H9 (cell line): ENCODE data around the gene ARR3. TPM values are rescaled to one million over a fixed set of nuclear protein-coding genes. Genes with fewer than 3 reads are reported as not detected.

ENCODE experiments used
- DNase-seq: peaks from one replicate; pipeline ENCODE4 v3.0.0-alpha.2; 2017
- H2AFZ ChIP-seq: one replicate; pipeline ENCODE4 v1.6.1; 2013; ENCODE audit warnings: mild to moderate bottlenecking, low read length, control low read depth, moderate library complexity
- H2AK5ac ChIP-seq: 2 replicates; pipeline ENCODE4 v1.6.1; 2013; ENCODE audit warnings: low read length, control low read depth, mixed read lengths; ENCODE audit not compliant: insufficient read length
- H2BK120ac ChIP-seq: one replicate; pipeline ENCODE4 v1.6.1; 2013; ENCODE audit warnings: low read depth, mild to moderate bottlenecking, low read length, control low read depth, inconsistent platforms; ENCODE audit not compliant: poor library complexity, severe bottlenecking
- H2BK12ac ChIP-seq: 2 replicates; pipeline ENCODE4 v1.6.1; 2013; ENCODE audit warnings: low read length, control low read depth, mixed read lengths, low read depth; ENCODE audit not compliant: insufficient read length
- H2BK15ac ChIP-seq: 2 replicates; pipeline ENCODE4 v1.6.1; 2013; ENCODE audit warnings: low read depth, low read length, control low read depth
- H2BK20ac ChIP-seq: one replicate; pipeline ENCODE4 v1.6.1; 2013; ENCODE audit warnings: low read depth, mild to moderate bottlenecking, low read length, control low read depth, inconsistent platforms; ENCODE audit not compliant: poor library complexity, severe bottlenecking
- H2BK5ac ChIP-seq: 2 replicates; pipeline ENCODE4 v1.6.1; 2013; ENCODE audit warnings: low read length, control low read depth, mixed read lengths; ENCODE audit not compliant: insufficient read length
- H3K14ac ChIP-seq: 2 replicates; pipeline ENCODE4 v1.6.1; 2013; ENCODE audit warnings: low read length, control low read depth; ENCODE audit not compliant: insufficient read depth
- H3K18ac ChIP-seq: 2 replicates; pipeline ENCODE4 v1.6.1; 2013; ENCODE audit warnings: low read depth, mild to moderate bottlenecking, mixed read lengths, low read length, control low read depth; ENCODE audit not compliant: insufficient read length
- H3K23ac ChIP-seq: 2 replicates; pipeline ENCODE4 v1.6.1; 2013; ENCODE audit warnings: low read length, control low read depth, mixed read lengths, low read depth; ENCODE audit not compliant: insufficient read length
- H3K23me2 ChIP-seq: 2 replicates; pipeline ENCODE4 v1.6.1; 2013; ENCODE audit warnings: low read depth, mild to moderate bottlenecking, mixed read lengths, low read length, control low read depth; ENCODE audit not compliant: insufficient read length, poor library complexity, severe bottlenecking
- H3K27ac ChIP-seq: 2 replicates; pipeline ENCODE4 v1.5.1; 2013; ENCODE audit warnings: low read length, control low read depth, mixed read lengths, low read depth; ENCODE audit not compliant: insufficient read length
- H3K27me3 ChIP-seq: 2 replicates; pipeline ENCODE4 v1.6.1; 2013; ENCODE audit warnings: low read length, control low read depth, inconsistent platforms; ENCODE audit not compliant: insufficient read depth
- H3K4ac ChIP-seq: 2 replicates; pipeline ENCODE4 v1.6.1; 2013; ENCODE audit warnings: low read depth, mild to moderate bottlenecking, control low read depth, inconsistent platforms, low read length, moderate library complexity
- H3K4me1 ChIP-seq: 2 replicates; pipeline ENCODE4 v1.6.1; 2013; ENCODE audit warnings: low read length, control low read depth, inconsistent platforms; ENCODE audit not compliant: insufficient read depth
- H3K4me2 ChIP-seq: 2 replicates; pipeline ENCODE4 v1.6.1; 2013; ENCODE audit warnings: low read length, control low read depth, mixed read lengths; ENCODE audit not compliant: insufficient read length, insufficient read depth
- H3K56ac ChIP-seq: 2 replicates; pipeline ENCODE4 v1.6.1; 2013; ENCODE audit warnings: low read depth, mild to moderate bottlenecking, mixed read lengths, low read length, control low read depth; ENCODE audit not compliant: insufficient read length
- H3K79me1 ChIP-seq: 2 replicates; pipeline ENCODE4 v1.6.1; 2013; ENCODE audit warnings: low read depth, mild to moderate bottlenecking, moderate library complexity, low read length, control low read depth, inconsistent platforms; ENCODE audit not compliant: insufficient read depth, poor library complexity, severe bottlenecking
- H3K79me2 ChIP-seq: 2 replicates; pipeline ENCODE4 v1.6.1; 2013; ENCODE audit warnings: low read length, control low read depth, inconsistent platforms; ENCODE audit not compliant: insufficient read depth
- H3K9ac ChIP-seq: 2 replicates; pipeline ENCODE4 v1.6.1; 2013; ENCODE audit warnings: low read length, control low read depth, mixed read lengths; ENCODE audit not compliant: insufficient read length; ENCODE audit errors: extremely low read depth
- H3K9me3 ChIP-seq: one replicate; pipeline ENCODE4 v1.6.1; 2013; ENCODE audit warnings: low read depth, low read length, inconsistent platforms; ENCODE audit not compliant: control insufficient read depth
- H3T11ph ChIP-seq: one replicate; pipeline ENCODE4 v1.6.1; 2013; ENCODE audit warnings: mild to moderate bottlenecking, low read length, control low read depth, inconsistent platforms
- H4K20me1 ChIP-seq: one replicate; pipeline ENCODE4 v1.6.1; 2013; ENCODE audit not compliant: control insufficient read depth, insufficient read length, insufficient read depth
- H4K5ac ChIP-seq: 2 replicates; pipeline ENCODE4 v1.6.1; 2013; ENCODE audit warnings: low read depth, mild to moderate bottlenecking, mixed read lengths, low read length, control low read depth; ENCODE audit not compliant: insufficient read length
- H4K8ac ChIP-seq: replicated peaks from 2 replicates; pipeline ENCODE4 v1.6.1; 2013; ENCODE audit warnings: low read length, control low read depth, mixed read lengths, low read depth; ENCODE audit not compliant: insufficient read length
- H4K91ac ChIP-seq: 2 replicates; pipeline ENCODE4 v1.6.1; 2013; ENCODE audit warnings: low read depth, mild to moderate bottlenecking, moderate library complexity, mixed read lengths, low read length, control low read depth; ENCODE audit not compliant: insufficient read length
- H3K27ac Mint-ChIP-seq, 3 experiments: 2 replicates in 2 of 3; 3 replicates in 1 of 3; pipeline ENCODE4 v1.8.0; 2020 to 2021; ENCODE audit warnings: mixed read lengths in 3 of 3, mild to moderate bottlenecking in 1 of 3, moderate library complexity in 1 of 3
- H3K27me3 Mint-ChIP-seq: 2 replicates; pipeline ENCODE4 v1.8.0; 2021; ENCODE audit warnings: low read depth, mild to moderate bottlenecking, moderate library complexity, mixed read lengths
- H3K36me3 Mint-ChIP-seq, 3 experiments: 2 replicates in 2 of 3; 3 replicates in 1 of 3; pipeline ENCODE4 v1.8.0; 2020 to 2021; ENCODE audit warnings: low read depth in 3 of 3, mixed read lengths in 3 of 3; ENCODE audit not compliant: insufficient read depth in 1 of 3
- H3K4me1 Mint-ChIP-seq, 2 experiments: 2 replicates each; pipeline ENCODE4 v1.8.0; 2020; ENCODE audit warnings: mixed read lengths in 2 of 2
- H3K4me3 Mint-ChIP-seq, 2 experiments: 2 replicates in 1 of 2; 3 replicates in 1 of 2; pipeline ENCODE4 v1.8.0; 2020 to 2021; ENCODE audit warnings: mild to moderate bottlenecking in 2 of 2, mixed read lengths in 2 of 2, moderate library complexity in 1 of 2
- H3K9me3 Mint-ChIP-seq, 2 experiments: 2 replicates in 1 of 2; 3 replicates in 1 of 2; pipeline ENCODE4 v1.8.0; 2020; ENCODE audit warnings: mild to moderate bottlenecking in 2 of 2, mixed read lengths in 2 of 2, moderate library complexity in 1 of 2
- CTCF ChIP-seq: fragments of 200-600 bp; sonication (generic); conservative IDR thresholded peaks from 3 replicates; pipeline ENCODE4 v1.8.0; 2021; ENCODE audit warnings: antibody characterized with exemption, mild to moderate bottlenecking
- long read RNA-seq: library from polyadenylated mRNA; unstranded; transcript quantifications from one replicate; pipeline ENCODE4 v2.0.0, GENCODE V29; 2020
- total RNA-seq: library from RNA; stranded (reverse); gene quantifications from 2 replicates; pipeline ENCODE4 v1.2.1, GENCODE V29; 2021

Gene ARR3
- not detected in 2 replicates for total RNA-seq
- long read RNA-seq = 0 reads

- no peak within 1 kb of the TSS for H2BK120ac ChIP-seq
- H3K27ac Mint-ChIP-seq = no peak within 1 kb of the TSS
- peaks cover 5% of the 10 kb centered on the region for H3K27me3 Mint-ChIP-seq
- no peak for DNase-seq
- no peak within 1 kb of the TSS for H3T11ph ChIP-seq
- H3K27me3 ChIP-seq = no peaks in the 10 kb centered on the region
- no peak within 1 kb of the TSS for H3K4me2 ChIP-seq
- H3K18ac ChIP-seq = no peak within 1 kb of the TSS
- no peak within 1 kb of the TSS for H3K27ac ChIP-seq
- H2BK20ac ChIP-seq = no peak within 1 kb of the TSS
- peaks cover 0 to 2% (median 2%) of the 10 kb centered on the region in 3 experiments; a peak in 1 of 7 replicates for H3K36me3 Mint-ChIP-seq
- H2BK12ac ChIP-seq = no peak within 1 kb of the TSS
- no peak within 1 kb of the TSS for H2BK5ac ChIP-seq
- H3K9ac ChIP-seq = no peak within 1 kb of the TSS
- H4K8ac ChIP-seq = no peak within 1 kb of the TSS
- no peak within 1 kb of the TSS for H3K4me3 Mint-ChIP-seq
- H2BK15ac ChIP-seq = no peak within 1 kb of the TSS
- no peak within 1 kb of the TSS for H2AFZ ChIP-seq
- H3K4me1 Mint-ChIP-seq = peaks cover 6 to 7% of the 10 kb centered on the region in 2 experiments
- H3K14ac ChIP-seq = no peak within 1 kb of the TSS
- H3K56ac ChIP-seq = no peak within 1 kb of the TSS
- no peak within 1 kb of the TSS for H3K23ac ChIP-seq
- H3K4ac ChIP-seq = no peak within 1 kb of the TSS
- H3K23me2 ChIP-seq = no peaks in the 10 kb centered on the region
- no peak for TF ChIP-seq CTCF
- H4K5ac ChIP-seq = no peak within 1 kb of the TSS
- H3K4me1 ChIP-seq = no peaks in the 10 kb centered on the region
- peaks cover 52% of the 10 kb centered on the region for H3K9me3 ChIP-seq
- H4K20me1 ChIP-seq = no peaks in the 10 kb centered on the region
- no peaks in the 10 kb centered on the region for H3K79me2 ChIP-seq
- no peak within 1 kb of the TSS for H2AK5ac ChIP-seq
- H4K91ac ChIP-seq = no peak within 1 kb of the TSS
- no peaks in the 10 kb centered on the region for H3K79me1 ChIP-seq
- peaks cover 74 to 75% of the 10 kb centered on the region in 2 experiments for H3K9me3 Mint-ChIP-seq
Observed at GRCh38 chrX:70268034-70268433, at the start of gene ARR3. TSS of gene ARR3 (plus strand) at chrX:70268334. CDS start at chrX:70269386, 1,052 bp downstream.
